ENCODE results near the gene AAGAB. TPM values are rescaled to one million over a fixed set of nuclear protein-coding genes. Genes with fewer than 3 reads are reported as not detected.

AAGAB gene
- total RNA-seq, 1 experiment from 2014 or later, result 87.8 TPM

Other genes with a start within 250 kb of the AAGAB start
- gene SMAD3, start 189.1 kb downstream of the AAGAB start, total RNA-seq (2014; rRNA removed; shearing (Covaris generic)), result 31.6 and 38.5 TPM in 2 replicates
- gene IQCH, start 125 bp upstream of the AAGAB start, total RNA-seq (2014; rRNA removed; shearing (Covaris generic)), result 0.43 and 1.4 TPM in 2 replicates

All from H4 (cell line).